Stimulated activated naive CD8-positive, alpha-beta T cell treated with anti-CD3 and anti-CD28 coated beads, Interleukin-15, Interleukin-2, amounts not matched to agents 100 U/mL and 50 U/mL, for 24 hours (primary cell): ENCODE results near the gene DCTN3.
"Not testable (repeated sequence)": the region's sequence is repeated elsewhere in the genome, so short reads cannot be mapped to it uniquely, and the experiment has no call there.

Source experiments
- ATAC-seq: fragments of 150-1000 bp; cut with Tn5 transposase; one replicate; pipeline ENCODE4 v1.10.0; 2021
- DNase-seq: peaks from one replicate; pipeline ENCODE4 v3.0.0; 2021

DCTN3 gene

GRCh38 chr9:34647084-34647403 is 26.7 kb upstream of the DCTN3 start:
- DNase-seq (no peak), ATAC-seq (no peak)

GRCh38 chr9:34646211-34647083 is 26.2 kb upstream of the DCTN3 start, which contains the start of gene GALT:
GALT (plus strand) TSS chr9:34646675; CDS start chr9:34646705, 30 bp downstream.
- peak; percentile 85 for ATAC-seq
- peak; percentile 99 for DNase-seq

GRCh38 chr9:34644766-34645314 is 24.5 kb upstream of the DCTN3 start:
- ATAC-seq (no peak), DNase-seq (no peak)

GRCh38 chr9:34642679-34643078 is 22.4 kb upstream of the DCTN3 start:
- ATAC-seq: no peak
- DNase-seq: no peak

GRCh38 chr9:34639322-34639721 is 19.0 kb upstream of the DCTN3 start:
- not testable (repeated sequence) for DNase-seq, ATAC-seq

GRCh38 chr9:34638138-34638445 is 17.8 kb upstream of the DCTN3 start:
- DNase-seq: no peak
- no peak for ATAC-seq

GRCh38 chr9:34637356-34638137 is 17.3 kb upstream of the DCTN3 start, which contains the start of gene SIGMAR1:
SIGMAR1 (minus strand) TSS chr9:34637787; CDS start chr9:34637697, 90 bp downstream.
- peak; percentile 92 for ATAC-seq

GRCh38 chr9:34636791-34637355 is 16.6 kb upstream of the DCTN3 start:
- no peak for ATAC-seq
- DNase-seq: peak; percentile 33

More at GRCh38 chr9:34637356-34638137, 17.3 kb upstream of the DCTN3 start, which contains the start of gene SIGMAR1:
- DNase-seq: peak; percentile 96

GRCh38 chr9:34635556-34635955 is 15.3 kb upstream of the DCTN3 start:
- ATAC-seq: no peak

GRCh38 chr9:34634551-34635248 is 14.4 kb upstream of the DCTN3 start:
- ATAC-seq (no peak), DNase-seq (no peak)

More at GRCh38 chr9:34635556-34635955, 15.3 kb upstream of the DCTN3 start:
- DNase-seq: no peak

- ATAC-seq: no peak
- peak; percentile 81 for DNase-seq
Measured at GRCh38 chr9:34633851-34634550, 13.7 kb upstream of the DCTN3 start.

- DNase-seq: no peak
- no peak for ATAC-seq
Measured at GRCh38 chr9:34633166-34633565, 12.9 kb upstream of the DCTN3 start.

GRCh38 chr9:34630402-34631154 is 10.3 kb upstream of the DCTN3 start:
- DNase-seq (no peak), ATAC-seq (no peak)

- ATAC-seq: no peak
- DNase-seq: no peak
Measured at GRCh38 chr9:34629491-34629808, 9.2 kb upstream of the DCTN3 start.

- ATAC-seq (peak; percentile 72), DNase-seq (peak; percentile 55)
Measured at GRCh38 chr9:34628656-34629490, 8.6 kb upstream of the DCTN3 start, which contains the start of gene ARID3C. ARID3C (minus strand) TSS chr9:34629066; CDS start chr9:34628014, 1,052 bp downstream.

GRCh38 chr9:34627716-34628655 is 7.7 kb upstream of the DCTN3 start:
- no peak for DNase-seq
- no peak for ATAC-seq

- DNase-seq (no peak), ATAC-seq (no peak)
Measured at GRCh38 chr9:34625186-34625486, 4.8 kb upstream of the DCTN3 start.

GRCh38 chr9:34624475-34625185 is 4.3 kb upstream of the DCTN3 start:
- ATAC-seq: no peak

More at GRCh38 chr9:34624475-34625185, 4.3 kb upstream of the DCTN3 start:
- DNase-seq: no peak
